AG10803 (cell line): ENCODE results near the gene FHOD1.

Experiments
- DNase-seq: peaks from one replicate; pipeline ENCODE4 v3.0.0; 2010; ENCODE audit warnings: low read depth
- H3K4me3 ChIP-seq: 2 replicates; pipeline ENCODE4 v1.5.1; 2011; ENCODE audit warnings: mild to moderate bottlenecking, low read length, control low read depth
- CTCF ChIP-seq: conservative IDR thresholded peaks from 2 replicates; pipeline ENCODE4 v1.5.1; 2011; ENCODE audit warnings: mild to moderate bottlenecking, low read length, control low read depth, inconsistent platforms

The FHOD1 gene

GRCh38 chr16:67249178-67250044 is 2.1 kb upstream of the FHOD1 start:
- no peak for TF ChIP-seq CTCF
- peak overlapping the region; percentile 65 for H3K4me3 ChIP-seq
- DNase-seq = no peak

- no peak for DNase-seq
- no peak; the same call in 1 of the 2 replicates for TF ChIP-seq CTCF
- H3K4me3 ChIP-seq = peak within 1 kb of the TSS; percentile 65
Observed at GRCh38 chr16:67248401-67249177, 1.3 kb upstream of the FHOD1 start, which contains the start of gene SLC9A5. TSS of gene SLC9A5 (plus strand) at chr16:67248979. CDS start at chr16:67249015, 36 bp downstream.

GRCh38 chr16:67248073-67248400 is 756 bp upstream of the FHOD1 start:
- no peak for DNase-seq
- H3K4me3 ChIP-seq = peak overlapping the region; percentile 65
- TF ChIP-seq CTCF = no peak

DNA sequence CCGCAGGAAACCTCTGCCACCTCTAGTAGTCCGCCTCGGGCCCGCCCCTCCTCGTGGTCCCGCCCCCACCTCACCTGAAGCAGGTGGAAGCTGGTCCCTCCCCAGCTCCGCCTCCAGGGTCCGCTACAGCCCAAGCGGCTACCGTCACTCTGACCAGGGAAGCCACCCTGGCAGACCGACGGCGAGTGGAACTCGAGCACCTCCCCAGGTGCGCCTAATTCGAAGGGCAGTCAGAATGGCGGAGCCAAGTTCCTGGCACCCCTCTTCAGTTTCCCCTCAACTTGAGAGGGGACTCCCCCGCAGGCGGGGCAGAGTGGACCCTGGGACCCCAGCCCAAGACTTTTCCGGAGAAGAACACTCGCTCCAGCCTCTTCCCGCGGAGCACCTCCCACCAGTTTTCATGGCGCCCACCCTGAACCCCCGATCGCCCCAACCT is 507 bp downstream of the FHOD1 start:
- DNase-seq = no peak
- peak overlapping the region; percentile 80 for H3K4me3 ChIP-seq
- no peak for TF ChIP-seq CTCF

- peak; percentile 44 for TF ChIP-seq CTCF
- H3K4me3 ChIP-seq = peak overlapping the region; percentile 80
- DNase-seq = peak; percentile 84
Observed at GRCh38 chr16:67246081-67246755, 1.1 kb downstream of the FHOD1 start.

DNA sequence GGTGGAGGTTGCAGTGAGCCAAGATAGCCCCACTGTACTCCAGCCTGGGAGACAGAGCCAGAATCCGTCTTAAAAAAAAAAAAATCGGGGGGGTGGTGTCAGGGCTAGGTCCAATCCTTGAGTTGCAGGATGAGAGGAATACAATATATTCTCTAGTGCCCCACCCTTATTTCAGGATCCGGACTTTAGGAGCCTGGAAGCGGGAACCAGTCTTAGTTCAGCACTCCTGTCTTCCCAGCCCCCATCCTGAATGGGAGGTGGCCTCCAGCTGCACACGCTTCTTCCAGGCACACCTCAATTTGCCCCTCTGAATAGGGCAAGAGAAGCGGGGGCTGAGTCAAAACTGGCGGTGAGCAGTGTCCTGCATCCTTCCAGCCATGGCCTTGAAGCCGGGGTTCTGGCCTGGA is 1.6 kb downstream of the FHOD1 start:
- no peak for DNase-seq
- no peak for TF ChIP-seq CTCF
- peak overlapping the region; percentile 80 for H3K4me3 ChIP-seq
